Prostate gland (tissue), 2 donors: Measurements from ENCODE around the gene SPOP.

Experiments used
- CTCF ChIP-seq, 4 experiments: fragments of 200-600 bp in 2 of 4; fragments of 450-650 bp in 2 of 4; sonication (generic) in 2 of 4; IDR thresholded peaks; 1 replicate in 3 of 4; 2 replicates in 1 of 4; pipeline ENCODE4 v1.5.1; 2016 to 2019; ENCODE audit warnings: antibody characterized with exemption in 4 of 4, mild to moderate bottlenecking in 2 of 4, moderate library complexity in 2 of 4
- POLR2A ChIP-seq: fragments of 450-650 bp; IDR thresholded peaks from one replicate; pipeline ENCODE4 v1.6.1; 2016; ENCODE audit warnings: antibody characterized with exemption, mild to moderate bottlenecking
- POLR2AphosphoS5 ChIP-seq: sonication (generic); formaldehyde crosslinking; IDR thresholded peaks from one replicate; pipeline ENCODE4 v1.6.1; 2017; ENCODE audit warnings: antibody characterized with exemption

- TF ChIP-seq CTCF (IDR thresholded peaks at IDR 0.05) (no peak), POLR2AphosphoS5 (no peak), POLR2A (no peak)
These were observed 12.4 kb upstream of the SPOP start for GRCh38 chr17:49690256-49690655.
